ENCODE data around the gene TEP1. TPM values are rescaled to one million over a fixed set of nuclear protein-coding genes. Genes with fewer than 3 reads are reported as not detected.
"Not testable (repeated sequence)": the region's sequence is repeated elsewhere in the genome, so short reads cannot be mapped to it uniquely, and the experiment has no call there.

TEP1 gene
- total RNA-seq, 8 experiments from 2014 or later: 4.6 to 46.8 (median 11.7) TPM

- in situ Hi-C loops (cut with MboI; ENCODE audit: low pct_unique_long_range_greater_than_20kb in 2 of 9, low sequenced_read_pairs in 9 of 9, unreplicated experiment in 9 of 9): not testable (repeated sequence)
Measured at GRCh38 chr14:20443650-20444049, 30.3 kb upstream of the TEP1 start.

GRCh38 chr14:20441461-20441860, 28.2 kb upstream of the TEP1 start:
- in situ Hi-C loops (cut with MboI; ENCODE audit: low pct_unique_long_range_greater_than_20kb in 2 of 9, low sequenced_read_pairs in 9 of 9, unreplicated experiment in 9 of 9): no loop called here

More at GRCh38 chr14:20443650-20444049, 30.3 kb upstream of the TEP1 start:
- not testable (repeated sequence) for H3K4me3 ChIP-seq; H3K4me1 ChIP-seq (replicated peaks in 1 of 2); H3K27ac ChIP-seq
- 71 to 100% (median 100%) methylated on average over 1 of the region's 4 CpGs; no CpG with 5 or more reads in 4 of the 10 experiments for WGBS, 10 experiments
- ATAC-seq (replicated peaks in 6 of 8): peak in 2 of 8 experiments; percentile 41 to 42

GRCh38 chr14:20440882-20441281, 27.6 kb upstream of the TEP1 start:
- Histone ChIP-seq H3K27ac (no peak overlapping the region), H3K4me3 (no peak overlapping the region), H3K4me1 (replicated peaks in 1 of 2) (no peaks in the 10 kb centered on the region)
- in situ Hi-C loops (cut with MboI; ENCODE audit: low pct_unique_long_range_greater_than_20kb in 2 of 9, low sequenced_read_pairs in 9 of 9, unreplicated experiment in 9 of 9): no loop called here
- 57 to 100% (median 80%) methylated on average over 1 to 5 of the region's 5 CpGs; no CpG with 5 or more reads in 2 of the 10 experiments for WGBS, 10 experiments
- no peak for ATAC-seq (replicated peaks in 6 of 8)

More at GRCh38 chr14:20441461-20441860, 28.2 kb upstream of the TEP1 start:
- H3K27ac ChIP-seq: no peak overlapping the region
- no peak overlapping the region for H3K4me3 ChIP-seq
- 80 to 100% (median 100%) methylated on average over 1 to 2 of the region's 2 CpGs; no CpG with 5 or more reads in 3 of the 10 experiments for whole genome bisulfite sequencing, 10 experiments
- ATAC-seq (replicated peaks in 6 of 8): no peak
- no peaks in the 10 kb centered on the region for H3K4me1 ChIP-seq (replicated peaks in 1 of 2)

GRCh38 chr14:20440465-20440864, 27.2 kb upstream of the TEP1 start:
- H3K4me1 ChIP-seq (replicated peaks in 1 of 2): no peaks in the 10 kb centered on the region
- H3K4me3 ChIP-seq: no peak overlapping the region
- WGBS, 10 experiments: 79 to 100% (median 96%) methylated on average over 1 to 3 of the region's 5 CpGs; no CpG with 5 or more reads in 4 of the 10 experiments
- in situ Hi-C loops (cut with MboI; ENCODE audit: low pct_unique_long_range_greater_than_20kb in 2 of 9, low sequenced_read_pairs in 9 of 9, unreplicated experiment in 9 of 9): no loop called here
- H3K27ac ChIP-seq: no peak overlapping the region
- no peak for ATAC-seq (replicated peaks in 6 of 8)

- in situ Hi-C loops (cut with MboI; ENCODE audit: low pct_unique_long_range_greater_than_20kb in 2 of 9, low sequenced_read_pairs in 9 of 9, unreplicated experiment in 9 of 9): no loop called here
- Histone ChIP-seq H3K4me3 (no peak overlapping the region), H3K27ac (no peak overlapping the region), H3K4me1 (replicated peaks in 1 of 2) (no peaks in the 10 kb centered on the region)
- WGBS, 10 experiments: 76 to 100% (median 95%) methylated on average over 1 to 5 of the region's 7 CpGs
- no peak for ATAC-seq (replicated peaks in 6 of 8)
Measured at GRCh38 chr14:20438664-20439063, 25.4 kb upstream of the TEP1 start.

GRCh38 chr14:20436363-20436755, 23.1 kb upstream of the TEP1 start:
- no peak overlapping the region for H3K27ac ChIP-seq
- H3K4me1 ChIP-seq (replicated peaks in 1 of 2): no peaks in the 10 kb centered on the region
- 0 to 100% (median 89%) methylated on average over 1 to 4 of the region's 4 CpGs; no CpG with 5 or more reads in 4 of the 10 experiments for WGBS, 10 experiments
- in situ Hi-C loops (cut with MboI; ENCODE audit: low pct_unique_long_range_greater_than_20kb in 2 of 9, low sequenced_read_pairs in 9 of 9, unreplicated experiment in 9 of 9): no loop called here
- ATAC-seq (replicated peaks in 6 of 8): no peak
- no peak overlapping the region for H3K4me3 ChIP-seq

GRCh38 chr14:20435582-20436362, 22.5 kb upstream of the TEP1 start, which contains the start of gene KLHL33:
Gene KLHL33 (minus strand): TSS chr14:20436166. CDS start chr14:20435811, 355 bp downstream.
- 60 to 93% (median 70%) methylated on average over 1 to 5 of the region's 17 CpGs; no CpG with 5 or more reads in 5 of the 10 experiments for WGBS, 10 experiments
- in situ Hi-C loops (cut with MboI; ENCODE audit: low pct_unique_long_range_greater_than_20kb in 2 of 9, low sequenced_read_pairs in 9 of 9, unreplicated experiment in 9 of 9): no loop called here
- Histone ChIP-seq H3K4me3 (peak within 1 kb of the TSS in 1 of 5 donors; percentile 8), H3K4me1 (replicated peaks in 1 of 2) (no peaks in the 10 kb centered on the region), H3K27ac (no peak within 1 kb of the TSS)
- peak in 1 of 8 experiments; percentile 9 for ATAC-seq (replicated peaks in 6 of 8)

- H3K27ac ChIP-seq: no peak overlapping the region
- peak in 6 of 8 experiments; percentile 30 to 79 (median 53) for ATAC-seq (replicated peaks in 6 of 8)
- in situ Hi-C loops (cut with MboI; ENCODE audit: low pct_unique_long_range_greater_than_20kb in 2 of 9, low sequenced_read_pairs in 9 of 9, unreplicated experiment in 9 of 9): no loop called here
Measured at GRCh38 chr14:20434701-20435581, 21.6 kb upstream of the TEP1 start.

GRCh38 chr14:20429801-20430669, 16.7 kb upstream of the TEP1 start:
- H3K27ac ChIP-seq: no peak overlapping the region
- 80 to 100% (median 88%) methylated on average over 1 to 23 of the region's 30 CpGs; no CpG with 5 or more reads in 3 of the 10 experiments for WGBS, 10 experiments

More at GRCh38 chr14:20434701-20435581, 21.6 kb upstream of the TEP1 start:
- peak overlapping the region in 1 of 5 donors; percentile 8 for H3K4me3 ChIP-seq
- H3K4me1 ChIP-seq (replicated peaks in 1 of 2): no peaks in the 10 kb centered on the region
- WGBS, 10 experiments: 11 to 56% (median 40%) methylated on average over 3 to 19 of the region's 44 CpGs; no CpG with 5 or more reads in 3 of the 10 experiments

GRCh38 chr14:20428802-20429201, 15.5 kb upstream of the TEP1 start:
- 0 to 40% (median 13%) methylated on average over 1 to 3 of the region's 5 CpGs; no CpG with 5 or more reads in 7 of the 10 experiments for WGBS, 10 experiments
- H3K4me1 ChIP-seq (replicated peaks in 1 of 2): no peaks in the 10 kb centered on the region
- in situ Hi-C loops (cut with MboI; ENCODE audit: low pct_unique_long_range_greater_than_20kb in 2 of 9, low sequenced_read_pairs in 9 of 9, unreplicated experiment in 9 of 9): no loop called here
- no peak overlapping the region for H3K27ac ChIP-seq
- no peak for ATAC-seq (replicated peaks in 6 of 8)
- H3K4me3 ChIP-seq: no peak overlapping the region

More at GRCh38 chr14:20429801-20430669, 16.7 kb upstream of the TEP1 start:
- Histone ChIP-seq H3K4me3 (no peak overlapping the region), H3K4me1 (replicated peaks in 1 of 2) (no peaks in the 10 kb centered on the region)
- ATAC-seq (replicated peaks in 6 of 8): no peak
- in situ Hi-C loops (cut with MboI; ENCODE audit: low pct_unique_long_range_greater_than_20kb in 2 of 9, low sequenced_read_pairs in 9 of 9, unreplicated experiment in 9 of 9): no loop called here

- no peak for ATAC-seq (replicated peaks in 6 of 8)
- in situ Hi-C loops (cut with MboI; ENCODE audit: low pct_unique_long_range_greater_than_20kb in 2 of 9, low sequenced_read_pairs in 9 of 9, unreplicated experiment in 9 of 9): no loop called here
- no peak overlapping the region for H3K27ac ChIP-seq
- no peaks in the 10 kb centered on the region for H3K4me1 ChIP-seq (replicated peaks in 1 of 2)
- H3K4me3 ChIP-seq: no peak overlapping the region
- 70 to 100% (median 81%) methylated on average over 1 to 5 of the region's 5 CpGs; no CpG with 5 or more reads in 2 of the 10 experiments for WGBS, 10 experiments
Measured at GRCh38 chr14:20428010-20428365, 14.7 kb upstream of the TEP1 start.
